WERI-Rb-1 (cell line): Measurements from ENCODE around the gene KAZN.

ENCODE experiments used
- DNase-seq: peaks from one replicate; pipeline ENCODE4 v3.0.0-alpha.2; 2020
- H3K27ac ChIP-seq: fragments of 250-450 bp; sonication (Bioruptor Pico); 2 replicates; pipeline ENCODE4 v1.5.1; 2020; ENCODE audit warnings: mild to moderate bottlenecking, moderate library complexity
- H3K27me3 ChIP-seq: fragments of 250-450 bp; sonication (Bioruptor Pico); 2 replicates; pipeline ENCODE4 v1.5.1; 2021; ENCODE audit warnings: mild to moderate bottlenecking, low read depth, moderate library complexity; ENCODE audit not compliant: insufficient read depth, severe bottlenecking
- H3K36me3 ChIP-seq: fragments of 250-450 bp; sonication (Bioruptor Pico); 2 replicates; pipeline ENCODE4 v1.5.1; 2020; ENCODE audit warnings: mild to moderate bottlenecking, moderate library complexity
- H3K4me3 ChIP-seq: 2 replicates; pipeline ENCODE4 v1.5.1; 2011; ENCODE audit warnings: low read depth, mild to moderate bottlenecking, control low read depth, low read length
- H3K9me3 ChIP-seq: fragments of 250-450 bp; sonication (Bioruptor Pico); 2 replicates; pipeline ENCODE4 v1.5.1; 2021; ENCODE audit warnings: mild to moderate bottlenecking, moderate library complexity; ENCODE audit not compliant: severe bottlenecking
- TF ChIP-seq, protein P1 (sequence below): IDR thresholded peaks from 2 replicates; pipeline ENCODE4 v1.5.1; 2011; ENCODE audit warnings: low read depth, mild to moderate bottlenecking, control low read depth, inconsistent platforms, low read length

KAZN gene

DNA sequence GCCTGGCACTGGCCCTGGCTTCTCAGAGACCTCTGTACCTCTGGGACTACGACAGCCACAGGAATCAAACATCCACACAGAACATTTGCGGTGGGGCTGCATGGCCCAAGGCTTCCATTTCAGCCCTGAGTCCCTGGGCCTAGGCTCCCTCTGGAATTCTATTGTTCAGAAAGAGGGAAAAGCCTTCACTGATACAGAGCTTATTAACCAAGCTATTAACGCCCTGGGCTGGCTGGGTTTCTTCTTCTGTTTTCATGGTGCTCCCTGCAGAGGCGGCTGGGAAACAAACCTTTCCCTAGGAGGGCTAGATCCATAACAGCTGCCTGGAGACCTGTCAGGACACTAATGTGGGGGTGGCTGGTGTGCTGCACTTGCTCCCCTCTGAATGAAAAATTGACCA is 88.2 kb downstream of the KAZN start:
- H3K27me3 ChIP-seq: no peaks in the 10 kb centered on the region
- H3K9me3 ChIP-seq: peaks cover 5% of the 10 kb centered on the region
- no peak overlapping the region for H3K27ac ChIP-seq
- no peaks in the 10 kb centered on the region for H3K36me3 ChIP-seq
- TF ChIP-seq, protein P1, sequence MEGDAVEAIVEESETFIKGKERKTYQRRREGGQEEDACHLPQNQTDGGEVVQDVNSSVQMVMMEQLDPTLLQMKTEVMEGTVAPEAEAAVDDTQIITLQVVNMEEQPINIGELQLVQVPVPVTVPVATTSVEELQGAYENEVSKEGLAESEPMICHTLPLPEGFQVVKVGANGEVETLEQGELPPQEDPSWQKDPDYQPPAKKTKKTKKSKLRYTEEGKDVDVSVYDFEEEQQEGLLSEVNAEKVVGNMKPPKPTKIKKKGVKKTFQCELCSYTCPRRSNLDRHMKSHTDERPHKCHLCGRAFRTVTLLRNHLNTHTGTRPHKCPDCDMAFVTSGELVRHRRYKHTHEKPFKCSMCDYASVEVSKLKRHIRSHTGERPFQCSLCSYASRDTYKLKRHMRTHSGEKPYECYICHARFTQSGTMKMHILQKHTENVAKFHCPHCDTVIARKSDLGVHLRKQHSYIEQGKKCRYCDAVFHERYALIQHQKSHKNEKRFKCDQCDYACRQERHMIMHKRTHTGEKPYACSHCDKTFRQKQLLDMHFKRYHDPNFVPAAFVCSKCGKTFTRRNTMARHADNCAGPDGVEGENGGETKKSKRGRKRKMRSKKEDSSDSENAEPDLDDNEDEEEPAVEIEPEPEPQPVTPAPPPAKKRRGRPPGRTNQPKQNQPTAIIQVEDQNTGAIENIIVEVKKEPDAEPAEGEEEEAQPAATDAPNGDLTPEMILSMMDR: no peak
- no peak overlapping the region for H3K4me3 ChIP-seq
- DNase-seq: no peak

DNA sequence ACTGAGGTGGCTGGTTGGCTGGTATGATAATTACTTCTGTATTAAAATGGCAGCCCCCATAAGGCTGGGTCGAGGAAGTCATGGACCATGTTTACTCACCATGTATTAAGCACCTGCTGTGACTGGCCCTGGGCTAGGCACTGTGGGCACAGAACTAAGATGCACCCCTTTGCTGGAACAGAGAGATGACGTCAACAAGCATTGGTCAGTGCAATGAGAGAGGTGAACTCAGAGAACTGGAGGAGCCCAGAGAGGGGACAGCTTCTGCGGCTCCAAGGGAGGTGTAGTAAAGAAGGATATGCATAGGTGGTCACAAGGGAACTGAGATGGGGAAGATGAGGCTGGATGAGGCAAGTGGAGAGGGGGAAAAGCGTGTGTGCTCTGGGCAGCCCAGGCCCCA is 88.7 kb downstream of the KAZN start:
- Histone ChIP-seq H3K9me3 (peaks cover 5% of the 10 kb centered on the region), H3K27me3 (no peaks in the 10 kb centered on the region), H3K4me3 (no peak overlapping the region), H3K36me3 (no peaks in the 10 kb centered on the region), H3K27ac (no peak overlapping the region)
- DNase-seq: no peak
- TF ChIP-seq, protein P1: no peak

DNA sequence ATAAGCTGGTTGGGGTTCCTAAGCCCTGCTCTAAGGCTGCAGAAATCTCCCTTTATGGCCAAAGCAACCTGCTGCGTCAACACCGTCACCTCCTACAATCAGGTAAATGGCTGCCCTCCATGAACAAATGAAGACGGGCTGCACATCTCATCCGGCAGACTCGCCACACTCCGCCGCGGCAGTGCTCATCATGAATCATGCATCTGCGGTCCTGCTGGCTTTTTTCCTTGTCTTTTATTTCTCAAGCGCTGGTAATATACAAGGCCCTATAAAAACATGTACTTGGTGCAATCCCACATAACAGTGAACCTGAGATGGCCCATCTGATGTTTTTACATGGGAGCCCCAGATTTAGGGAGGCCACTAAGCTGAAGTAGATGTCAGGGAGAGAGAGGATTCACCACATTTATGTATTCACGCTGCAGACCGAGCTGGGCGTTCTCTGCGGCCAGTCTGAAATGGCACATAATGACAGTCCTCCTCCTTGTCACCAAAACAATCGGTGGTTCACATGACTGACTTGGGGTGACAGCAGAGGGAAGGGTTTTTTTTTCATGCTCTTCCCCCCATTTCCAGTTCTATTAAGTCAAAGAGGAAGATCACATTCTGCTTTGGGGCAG is 91.6 kb downstream of the KAZN start:
- no peak overlapping the region for H3K27ac ChIP-seq
- H3K4me3 ChIP-seq: no peak overlapping the region
- H3K36me3 ChIP-seq: no peaks in the 10 kb centered on the region
- no peaks in the 10 kb centered on the region for H3K9me3 ChIP-seq
- H3K27me3 ChIP-seq: no peaks in the 10 kb centered on the region
- TF ChIP-seq, protein P1: no peak
- DNase-seq: no peak

DNA sequence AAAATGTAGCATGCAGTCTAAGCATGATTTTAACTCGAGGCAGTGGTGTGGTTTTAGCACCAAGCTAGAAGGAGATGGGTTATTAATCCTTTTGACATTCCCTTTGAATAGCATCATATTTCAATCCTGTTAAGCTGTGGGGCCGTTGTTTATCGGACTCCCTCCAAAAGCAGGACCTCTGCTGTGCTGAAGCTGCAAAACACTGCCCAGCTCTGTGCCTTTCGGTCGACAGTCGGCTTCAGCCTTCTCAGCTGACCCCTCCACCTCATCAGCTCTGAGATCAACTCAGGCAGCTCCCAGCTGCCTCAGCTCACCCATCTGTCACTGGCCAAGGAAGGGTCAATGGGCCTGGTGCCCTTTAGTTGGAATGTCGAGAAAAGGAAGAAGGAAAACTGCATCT is 95.5 kb downstream of the KAZN start:
- H3K4me3 ChIP-seq: no peak overlapping the region
- H3K27me3 ChIP-seq: no peaks in the 10 kb centered on the region
- TF ChIP-seq, protein P1: no peak
- H3K9me3 ChIP-seq: no peaks in the 10 kb centered on the region
- H3K36me3 ChIP-seq: no peaks in the 10 kb centered on the region
- H3K27ac ChIP-seq: no peak overlapping the region; the same call in 1 of the 2 replicates
- DNase-seq: peak; percentile 56

DNA sequence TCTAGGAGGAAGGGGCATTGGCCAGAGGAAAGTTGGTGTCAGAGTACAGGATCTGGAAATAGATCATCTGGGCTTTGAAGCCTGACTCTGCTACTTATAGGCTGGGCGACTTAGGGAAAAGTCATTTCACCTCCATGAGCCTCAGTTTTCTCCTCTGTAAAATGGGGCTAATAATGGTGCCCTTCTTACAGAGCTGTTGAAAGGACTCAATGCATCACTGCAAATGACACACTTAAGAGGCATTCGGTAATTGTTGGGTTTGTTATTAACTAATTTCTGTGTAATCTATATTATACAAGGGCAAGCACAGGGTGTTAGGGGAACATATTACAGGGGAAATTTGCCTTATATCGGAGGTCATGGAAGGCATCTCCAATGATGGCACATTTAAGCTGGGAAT is 96.1 kb downstream of the KAZN start:
- H3K27ac ChIP-seq: no peak overlapping the region
- no peaks in the 10 kb centered on the region for H3K36me3 ChIP-seq
- no peaks in the 10 kb centered on the region for H3K27me3 ChIP-seq
- H3K9me3 ChIP-seq: no peaks in the 10 kb centered on the region
- DNase-seq: no peak
- TF ChIP-seq, protein P1: no peak
- H3K4me3 ChIP-seq: no peak overlapping the region

DNA sequence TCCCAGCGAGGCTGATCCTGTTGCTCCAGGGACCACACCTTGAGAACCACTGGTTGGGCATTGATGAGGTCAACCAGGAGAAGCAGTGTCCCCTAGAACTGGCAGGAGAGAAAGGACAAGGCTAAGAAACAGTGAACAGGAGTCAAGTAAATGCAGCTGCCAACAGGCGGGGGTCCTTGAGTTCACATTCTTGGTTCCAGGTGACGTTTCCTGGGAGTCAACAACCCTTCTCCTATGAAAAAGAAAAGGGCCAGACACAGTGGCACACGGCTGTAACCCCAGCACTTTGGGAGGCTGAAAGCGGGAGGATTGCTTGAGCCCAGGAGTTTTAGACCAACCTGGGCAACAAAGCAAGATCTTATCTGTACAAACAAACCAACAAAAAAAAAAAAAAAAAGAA is 98.3 kb downstream of the KAZN start:
- no peaks in the 10 kb centered on the region for H3K27me3 ChIP-seq
- H3K27ac ChIP-seq: no peak overlapping the region
- TF ChIP-seq, protein P1: no peak
- H3K4me3 ChIP-seq: no peak overlapping the region
- H3K36me3 ChIP-seq: no peaks in the 10 kb centered on the region
- H3K9me3 ChIP-seq: no peaks in the 10 kb centered on the region
- no peak for DNase-seq
